Fibroblast of lung (primary cell): Measurements from ENCODE around the gene GLB1L.

Experiments
- EZH2 ChIP-seq: IDR thresholded peaks from 2 replicates; pipeline ENCODE4 v1.5.1; 2012; ENCODE audit warnings: low read length, control low read depth, mild to moderate bottlenecking; ENCODE audit errors: missing control alignments
- TF ChIP-seq, protein P1 (sequence below), 2 donors: IDR thresholded peaks in 1 of 2; conservative IDR thresholded peaks in 1 of 2; 1 replicate in 1 of 2; 2 replicates in 1 of 2; pipeline ENCODE4 v1.5.1; 2011 to 2012; ENCODE audit warnings: low read length in 2 of 2, control low read depth in 1 of 2, inconsistent platforms in 1 of 2, low read depth in 1 of 2, mild to moderate bottlenecking in 1 of 2

DNA sequence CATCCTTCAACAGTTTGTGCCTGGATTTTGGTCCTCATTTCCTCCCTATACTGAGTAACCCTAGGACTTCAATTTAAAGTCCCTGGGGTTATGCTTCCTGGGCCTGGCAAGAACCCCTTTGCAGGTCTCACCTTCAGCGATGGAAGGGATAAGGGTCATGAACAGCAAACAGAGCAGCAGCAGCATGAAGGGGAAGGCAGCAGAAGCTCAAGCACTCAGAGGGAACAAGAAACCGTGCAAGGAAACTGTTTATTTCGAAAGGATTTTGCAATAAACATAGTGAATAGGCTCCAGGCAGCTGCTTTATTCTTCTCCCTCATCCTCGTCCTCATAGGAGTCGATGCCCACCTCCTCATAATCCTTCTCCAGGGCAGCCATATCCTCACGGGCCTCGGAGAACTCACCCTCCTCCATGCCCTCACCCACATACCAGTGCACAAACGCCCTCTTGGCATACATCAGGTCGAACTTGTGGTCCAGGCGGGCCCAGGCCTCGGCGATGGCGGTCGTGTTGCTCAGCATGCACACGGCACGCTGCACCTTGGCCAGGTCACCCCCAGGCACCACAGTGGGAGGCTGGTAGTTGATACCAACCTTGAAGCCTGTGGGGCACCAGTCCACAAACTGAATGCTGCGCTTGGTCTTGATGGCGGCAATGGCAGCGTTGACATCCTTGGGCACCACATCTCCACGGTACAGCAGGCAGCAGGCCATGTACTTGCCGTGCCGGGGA is 5.0 kb upstream of the GLB1L start:
- TF ChIP-seq, protein P1, sequence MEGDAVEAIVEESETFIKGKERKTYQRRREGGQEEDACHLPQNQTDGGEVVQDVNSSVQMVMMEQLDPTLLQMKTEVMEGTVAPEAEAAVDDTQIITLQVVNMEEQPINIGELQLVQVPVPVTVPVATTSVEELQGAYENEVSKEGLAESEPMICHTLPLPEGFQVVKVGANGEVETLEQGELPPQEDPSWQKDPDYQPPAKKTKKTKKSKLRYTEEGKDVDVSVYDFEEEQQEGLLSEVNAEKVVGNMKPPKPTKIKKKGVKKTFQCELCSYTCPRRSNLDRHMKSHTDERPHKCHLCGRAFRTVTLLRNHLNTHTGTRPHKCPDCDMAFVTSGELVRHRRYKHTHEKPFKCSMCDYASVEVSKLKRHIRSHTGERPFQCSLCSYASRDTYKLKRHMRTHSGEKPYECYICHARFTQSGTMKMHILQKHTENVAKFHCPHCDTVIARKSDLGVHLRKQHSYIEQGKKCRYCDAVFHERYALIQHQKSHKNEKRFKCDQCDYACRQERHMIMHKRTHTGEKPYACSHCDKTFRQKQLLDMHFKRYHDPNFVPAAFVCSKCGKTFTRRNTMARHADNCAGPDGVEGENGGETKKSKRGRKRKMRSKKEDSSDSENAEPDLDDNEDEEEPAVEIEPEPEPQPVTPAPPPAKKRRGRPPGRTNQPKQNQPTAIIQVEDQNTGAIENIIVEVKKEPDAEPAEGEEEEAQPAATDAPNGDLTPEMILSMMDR (conservative IDR thresholded peaks at IDR 0.05 in 1 of 2, IDR thresholded peaks at IDR 0.05 in 1 of 2; ENCODE audit: low read depth in 1 of 2, low read length in 2 of 2): no peak
- TF ChIP-seq EZH2: no peak
